Neuronal stem cell (in vitro differentiated cells): Measurements from ENCODE around the gene PITPNM1.

Experiments
- DNase-seq: peaks from one replicate; pipeline ENCODE4 v3.0.0-alpha.2; 2013; ENCODE audit warnings: low spot score
- H2AFZ ChIP-seq: one replicate; pipeline ENCODE4 v1.6.1; 2013; ENCODE audit warnings: mild to moderate bottlenecking, low read length, inconsistent platforms
- H2AK5ac ChIP-seq: 2 replicates; pipeline ENCODE4 v1.6.1; 2013; ENCODE audit warnings: low read depth, mild to moderate bottlenecking, inconsistent platforms, low read length, moderate library complexity, mixed read lengths
- H2BK120ac ChIP-seq: 2 replicates; pipeline ENCODE4 v1.6.1; 2013; ENCODE audit warnings: low read depth, mild to moderate bottlenecking, inconsistent platforms, low read length, moderate library complexity, mixed read lengths
- H2BK12ac ChIP-seq: one replicate; pipeline ENCODE4 v1.6.1; 2013; ENCODE audit warnings: low read length, inconsistent platforms
- H2BK15ac ChIP-seq: 2 replicates; pipeline ENCODE4 v1.6.1; 2013; ENCODE audit warnings: mild to moderate bottlenecking, low read length, inconsistent platforms, mixed read lengths
- H2BK5ac ChIP-seq: one replicate; pipeline ENCODE4 v1.6.1; 2013; ENCODE audit warnings: inconsistent platforms, mild to moderate bottlenecking, low read length, moderate library complexity
- H3K14ac ChIP-seq: one replicate; pipeline ENCODE4 v1.6.1; 2013; ENCODE audit warnings: low read length, inconsistent platforms
- H3K18ac ChIP-seq: 2 replicates; pipeline ENCODE4 v1.6.1; 2013; ENCODE audit warnings: low read length, inconsistent platforms
- H3K23ac ChIP-seq: 2 replicates; pipeline ENCODE4 v1.6.1; 2013; ENCODE audit warnings: low read depth, mild to moderate bottlenecking, mixed read lengths, low read length, inconsistent platforms; ENCODE audit not compliant: poor library complexity
- H3K27ac ChIP-seq: replicated peaks from 3 replicates; pipeline ENCODE4 v1.5.1; 2013; ENCODE audit warnings: low read length, inconsistent platforms
- H3K27me3 ChIP-seq, 3 experiments: 2 replicates each; pipeline ENCODE4 v1.6.1; 2013; ENCODE audit warnings: low read length in 3 of 3, mild to moderate bottlenecking in 2 of 3, inconsistent platforms in 1 of 3, low read depth in 1 of 3, mixed read lengths in 1 of 3, moderate library complexity in 1 of 3; ENCODE audit not compliant: control insufficient read depth in 3 of 3, insufficient read depth in 3 of 3
- H3K36me3 ChIP-seq, 2 donors: replicated peaks in 1 of 2; 2 replicates each; pipeline ENCODE4 v1.6.1; 2013; ENCODE audit warnings: low read length in 2 of 2; ENCODE audit not compliant: control insufficient read depth in 2 of 2, insufficient read depth in 2 of 2
- H3K4ac ChIP-seq: 2 replicates; pipeline ENCODE4 v1.6.1; 2013; ENCODE audit warnings: inconsistent platforms, mild to moderate bottlenecking, low read length, moderate library complexity
- H3K4me1 ChIP-seq, 2 donors: 1 replicate in 1 of 2; 2 replicates in 1 of 2; pipeline ENCODE4 v1.6.1; 2013; ENCODE audit warnings: low read length in 2 of 2, low read depth in 1 of 2; ENCODE audit not compliant: control insufficient read depth in 2 of 2, insufficient read depth in 1 of 2
- H3K4me2 ChIP-seq: one replicate; pipeline ENCODE4 v1.6.1; 2013; ENCODE audit warnings: mild to moderate bottlenecking, low read length, inconsistent platforms; ENCODE audit not compliant: insufficient read depth, poor library complexity, severe bottlenecking
- H3K4me3 ChIP-seq, 2 donors: 2 replicates each; pipeline ENCODE4 v1.5.1; 2013; ENCODE audit warnings: low read length in 2 of 2, mild to moderate bottlenecking in 2 of 2, inconsistent platforms in 1 of 2, moderate library complexity in 1 of 2
- H3K79me1 ChIP-seq: one replicate; pipeline ENCODE4 v1.6.1; 2013; ENCODE audit warnings: low read depth, mild to moderate bottlenecking, inconsistent platforms, low read length, moderate library complexity
- H3K9ac ChIP-seq: one replicate; pipeline ENCODE4 v1.6.1; 2013; ENCODE audit warnings: mild to moderate bottlenecking, low read depth, low read length, inconsistent platforms; ENCODE audit not compliant: poor library complexity
- H3K9me3 ChIP-seq, 2 donors: replicated peaks in 1 of 2; 2 replicates each; pipeline versions ENCODE3 to v1.6.1; 2013; ENCODE audit warnings: low read length in 2 of 2, mild to moderate bottlenecking in 2 of 2, inconsistent platforms in 1 of 2, low read depth in 1 of 2, mixed read lengths in 1 of 2, moderate library complexity in 1 of 2; ENCODE audit not compliant: control insufficient read depth in 2 of 2, insufficient read depth in 1 of 2
- H4K8ac ChIP-seq: one replicate; pipeline ENCODE4 v1.6.1; 2013; ENCODE audit warnings: low read depth, mild to moderate bottlenecking, inconsistent platforms, low read length, moderate library complexity
- H4K91ac ChIP-seq: one replicate; pipeline ENCODE4 v1.6.1; 2013; ENCODE audit warnings: low read length, low read depth, mild to moderate bottlenecking, inconsistent platforms; ENCODE audit not compliant: poor library complexity
- WGBS, 2 donors: extraction: QIAGEN DNeasy Blood & Tissue Kit; methylation state at CpG; one replicate each; pipeline ENCODE4 v1.1.7; 2013; ENCODE audit warnings: missing lambda C conversion rate in 2 of 2, mixed read lengths in 1 of 2; ENCODE audit not compliant: insufficient read length in 2 of 2, insufficient replicate concordance in 1 of 2; ENCODE audit errors: extremely low coverage in 2 of 2; 5-methylcytosine and 5-hydroxymethylcytosine counted together

Gene PITPNM1

GRCh38 chr11:67469508-67469811 is 35.7 kb downstream of the PITPNM1 start:
- H3K27me3 ChIP-seq = peaks cover 0 to 2% (median 0%) of the 10 kb centered on the region in 3 experiments
- H3K27ac ChIP-seq = peak overlapping the region; percentile 54
- no peak overlapping the region for H2BK12ac ChIP-seq
- no peak overlapping the region for H4K8ac ChIP-seq
- peaks cover 0 to 6% of the 10 kb centered on the region in 2 donors for H3K36me3 ChIP-seq
- H3K4me2 ChIP-seq = peak overlapping the region; percentile 55
- peaks cover 10 to 11% of the 10 kb centered on the region in 2 donors for H3K4me1 ChIP-seq
- no peak overlapping the region for H3K14ac ChIP-seq
- no peak overlapping the region for H3K9ac ChIP-seq
- no peak overlapping the region for H2BK120ac ChIP-seq
- peak overlapping the region; percentile 89 for H2AFZ ChIP-seq
- no peak overlapping the region for H4K91ac ChIP-seq
- peak overlapping the region; percentile 44 for H3K18ac ChIP-seq
- no peak overlapping the region for H2BK5ac ChIP-seq
- no peak overlapping the region for H3K4ac ChIP-seq
- peak overlapping the region; percentile 96 for H3K23ac ChIP-seq
- no peaks in the 10 kb centered on the region for H3K9me3 ChIP-seq
- H2AK5ac ChIP-seq = no peak overlapping the region
- H3K4me3 ChIP-seq = peak overlapping the region; percentile 38 to 76
- DNase-seq = no peak
- no peak overlapping the region for H2BK15ac ChIP-seq
- peaks cover 5% of the 10 kb centered on the region for H3K79me1 ChIP-seq
- WGBS, 2 donors = no CpG with 5 or more reads among the region's 9 CpGs

- H4K8ac ChIP-seq = no peak within 1 kb of the TSS
- peak within 1 kb of the TSS; percentile 86 for H3K4me2 ChIP-seq
- peaks cover 0 to 1% of the 10 kb centered on the region in 2 donors for H3K9me3 ChIP-seq
- H3K23ac ChIP-seq = peak within 1 kb of the TSS; percentile 96
- H3K4ac ChIP-seq = no peak within 1 kb of the TSS
- peak within 1 kb of the TSS; percentile 89 for H2AFZ ChIP-seq
- H4K91ac ChIP-seq = no peak within 1 kb of the TSS
- peaks cover 5% of the 10 kb centered on the region for H3K79me1 ChIP-seq
- H2BK15ac ChIP-seq = peak within 1 kb of the TSS; percentile 85
- peak; percentile 88 for DNase-seq
- H2AK5ac ChIP-seq = peak within 1 kb of the TSS; percentile 96
- peak within 1 kb of the TSS; percentile 75 for H2BK5ac ChIP-seq
- no CpG with 5 or more reads among the region's 76 CpGs for WGBS, 2 donors
- peak within 1 kb of the TSS; percentile 54 for H3K27ac ChIP-seq
- H3K18ac ChIP-seq = peak within 1 kb of the TSS; percentile 96
- peaks cover 11 to 15% of the 10 kb centered on the region in 2 donors for H3K4me1 ChIP-seq
- H2BK12ac ChIP-seq = no peak within 1 kb of the TSS
- H3K27me3 ChIP-seq = peaks cover 0 to 2% (median 0%) of the 10 kb centered on the region in 3 experiments
- peak within 1 kb of the TSS; percentile 61 for H2BK120ac ChIP-seq
- H3K36me3 ChIP-seq = peaks cover 0 to 6% of the 10 kb centered on the region in 2 donors
- H3K4me3 ChIP-seq = peak within 1 kb of the TSS; percentile 88 to 92
- H3K14ac ChIP-seq = peak within 1 kb of the TSS; percentile 89
- H3K9ac ChIP-seq = peak within 1 kb of the TSS; percentile 94
Measured at GRCh38 chr11:67468759-67469507, 36.2 kb downstream of the PITPNM1 start, which contains the start of gene TMEM134. TMEM134 (minus strand) TSS chr11:67469251; CDS start chr11:67469192, 59 bp downstream.

- Histone ChIP-seq H3K18ac (peak overlapping the region; percentile 96), H3K4ac (no peak overlapping the region), H2BK5ac (peak overlapping the region; percentile 75), H2AFZ (peak overlapping the region; percentile 89), H3K4me3 (peak overlapping the region; percentile 88 to 92), H3K36me3 (peaks cover 0 to 6% of the 10 kb centered on the region in 2 donors), H3K27me3 (peaks cover 0 to 2% (median 0%) of the 10 kb centered on the region in 3 experiments), H3K23ac (no peak overlapping the region), H3K9me3 (peaks cover 0 to 1% of the 10 kb centered on the region in 2 donors), H4K8ac (no peak overlapping the region), H3K27ac (no peak overlapping the region), H2BK12ac (no peak overlapping the region), H2AK5ac (peak overlapping the region; percentile 96), H2BK15ac (peak overlapping the region; percentile 85), H2BK120ac (no peak overlapping the region), H3K14ac (peak overlapping the region; percentile 89), H3K4me2 (peak overlapping the region; percentile 86), H3K79me1 (peaks cover 5% of the 10 kb centered on the region), H4K91ac (no peak overlapping the region), H3K4me1 (peaks cover 11 to 18% of the 10 kb centered on the region in 2 donors), H3K9ac (peak overlapping the region; percentile 94)
- no CpG with 5 or more reads among the region's 6 CpGs for WGBS, 2 donors
- no peak for DNase-seq
Measured at GRCh38 chr11:67468456-67468758, 36.8 kb downstream of the PITPNM1 start.

- Histone ChIP-seq H3K27me3 (peaks cover 0 to 2% (median 0%) of the 10 kb centered on the region in 3 experiments), H3K36me3 (peaks cover 0 to 10% of the 10 kb centered on the region in 2 donors), H3K9ac (peak overlapping the region; percentile 63), H3K4ac (no peak overlapping the region), H3K9me3 (peaks cover 0 to 1% of the 10 kb centered on the region in 2 donors), H3K79me1 (peaks cover 5% of the 10 kb centered on the region), H2BK12ac (no peak overlapping the region), H3K18ac (no peak overlapping the region), H2BK15ac (peak overlapping the region; percentile 85), H4K8ac (no peak overlapping the region), H2BK5ac (peak overlapping the region; percentile 75), H3K4me1 (peaks cover 11 to 18% of the 10 kb centered on the region in 2 donors), H2AFZ (no peak overlapping the region), H3K4me2 (peak overlapping the region; percentile 86), H3K27ac (no peak overlapping the region), H2BK120ac (no peak overlapping the region), H2AK5ac (peak overlapping the region; percentile 30), H3K23ac (peak overlapping the region; percentile 73), H3K4me3 (peak overlapping the region; percentile 88 to 92), H3K14ac (no peak overlapping the region), H4K91ac (no peak overlapping the region)
- no CpG with 5 or more reads among the region's 5 CpGs for WGBS, 2 donors
- DNase-seq = no peak
Measured at GRCh38 chr11:67468056-67468455, 37.1 kb downstream of the PITPNM1 start.
